Activated CD4-positive, alpha-beta T cell treated with anti-CD3 and anti-CD28 coated beads, Interleukin-10, Interleukin-2, amounts not matched to agents 100 ng/mL and 50 ng/mL, durations not matched to agents 16 hours and 8 hours (primary cell): ENCODE data around the gene SCGB3A2.
"Not testable (repeated sequence)": the region's sequence is repeated elsewhere in the genome, so short reads cannot be mapped to it uniquely, and the experiment has no call there.

Source experiments
- DNase-seq: peaks from one replicate; pipeline ENCODE4 v3.0.0-alpha.2; 2020

SCGB3A2 gene

GRCh38 chr5:147869112-147869511 is 9.4 kb upstream of the SCGB3A2 start:
- no peak for DNase-seq

GRCh38 chr5:147869892-147870291 is 8.6 kb upstream of the SCGB3A2 start:
- not testable (repeated sequence) for DNase-seq

- DNase-seq: not testable (repeated sequence)
Observed at GRCh38 chr5:147871980-147872549, 6.4 kb upstream of the SCGB3A2 start.

- DNase-seq: not testable (repeated sequence)
Observed at GRCh38 chr5:147872744-147873435, 5.6 kb upstream of the SCGB3A2 start.

- DNase-seq: not testable (repeated sequence)
Observed at GRCh38 chr5:147874118-147874875, 4.2 kb upstream of the SCGB3A2 start.

GRCh38 chr5:147874910-147875367 is 3.6 kb upstream of the SCGB3A2 start:
- no peak for DNase-seq

- no peak for DNase-seq
Observed at GRCh38 chr5:147876141-147876540, 2.4 kb upstream of the SCGB3A2 start.

GRCh38 chr5:147876626-147877025 is 1.9 kb upstream of the SCGB3A2 start:
- no peak for DNase-seq

GRCh38 chr5:147879784-147880183 is 1.3 kb downstream of the SCGB3A2 start:
- DNase-seq: no peak

GRCh38 chr5:147880487-147880886 is 2.0 kb downstream of the SCGB3A2 start:
- no peak for DNase-seq

- DNase-seq: no peak
Observed at GRCh38 chr5:147882586-147883313, 4.2 kb downstream of the SCGB3A2 start.

GRCh38 chr5:147887026-147887627 is 8.6 kb downstream of the SCGB3A2 start:
- peak; percentile 2 for DNase-seq

GRCh38 chr5:147887930-147888329 is 9.4 kb downstream of the SCGB3A2 start:
- DNase-seq: no peak

- DNase-seq: no peak
Observed at GRCh38 chr5:147892696-147893296, 14.3 kb downstream of the SCGB3A2 start.

- DNase-seq: no peak
Observed at GRCh38 chr5:147893820-147894219, 15.3 kb downstream of the SCGB3A2 start.

GRCh38 chr5:147895864-147896263 is 17.4 kb downstream of the SCGB3A2 start:
- DNase-seq: no peak

- no peak for DNase-seq
Observed at GRCh38 chr5:147898875-147899401, 20.4 kb downstream of the SCGB3A2 start.

- DNase-seq: no peak
Observed at GRCh38 chr5:147901599-147902039, 23.1 kb downstream of the SCGB3A2 start.

GRCh38 chr5:147902609-147903115 is 24.2 kb downstream of the SCGB3A2 start:
- DNase-seq: no peak

- peak; percentile 2 for DNase-seq
Observed at GRCh38 chr5:147904110-147904509, 25.6 kb downstream of the SCGB3A2 start.

GRCh38 chr5:147906326-147907095 is 28.0 kb downstream of the SCGB3A2 start, which contains the start of gene C5orf46:
TSS of gene C5orf46 (minus strand) at chr5:147906538. CDS start at chr5:147906501, 37 bp downstream.
- DNase-seq: no peak
